Measurements from ENCODE around the gene TIGD3.
A peak's percentile ranks its signal among the peaks of the same experiment; 100 is the strongest.

DNA sequence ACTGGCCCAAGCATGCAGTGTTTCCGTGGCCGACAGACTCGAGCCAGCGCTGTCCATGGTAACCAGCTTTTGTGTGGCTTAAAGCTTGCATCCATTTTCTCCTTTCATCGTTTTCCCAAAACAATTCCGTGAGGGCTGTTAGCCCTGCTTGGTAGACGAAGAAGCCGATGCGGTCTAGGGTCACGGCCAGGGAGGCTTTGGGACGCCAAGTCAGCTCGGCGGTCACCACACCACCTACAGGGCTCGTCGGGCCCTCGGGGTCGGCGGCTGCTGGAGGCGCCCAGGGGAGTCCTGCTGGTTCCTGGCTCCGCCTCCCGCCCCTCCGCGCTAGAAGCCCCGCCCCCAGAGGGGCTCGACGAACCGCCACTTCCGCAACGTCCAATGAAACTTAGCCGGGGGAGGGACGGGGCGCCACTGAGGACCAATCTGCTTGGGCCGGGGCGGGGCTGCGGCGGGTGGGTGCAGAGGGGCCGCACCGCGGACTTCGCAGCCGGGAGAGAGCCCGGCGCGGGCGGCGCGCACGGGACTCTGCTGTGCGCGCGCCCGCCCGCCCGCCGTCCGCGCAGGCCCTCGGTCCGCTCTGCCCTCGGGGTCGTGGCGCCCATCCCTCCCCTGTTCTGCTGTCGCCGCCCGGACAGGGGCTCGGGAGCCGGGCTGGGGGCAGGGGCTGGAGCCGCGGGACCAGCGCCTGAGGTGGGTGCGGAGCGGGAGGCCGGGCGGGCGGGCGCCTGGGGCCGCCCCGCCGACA lies at the start of gene TIGD3:
- TF ChIP-seq, protein P1, sequence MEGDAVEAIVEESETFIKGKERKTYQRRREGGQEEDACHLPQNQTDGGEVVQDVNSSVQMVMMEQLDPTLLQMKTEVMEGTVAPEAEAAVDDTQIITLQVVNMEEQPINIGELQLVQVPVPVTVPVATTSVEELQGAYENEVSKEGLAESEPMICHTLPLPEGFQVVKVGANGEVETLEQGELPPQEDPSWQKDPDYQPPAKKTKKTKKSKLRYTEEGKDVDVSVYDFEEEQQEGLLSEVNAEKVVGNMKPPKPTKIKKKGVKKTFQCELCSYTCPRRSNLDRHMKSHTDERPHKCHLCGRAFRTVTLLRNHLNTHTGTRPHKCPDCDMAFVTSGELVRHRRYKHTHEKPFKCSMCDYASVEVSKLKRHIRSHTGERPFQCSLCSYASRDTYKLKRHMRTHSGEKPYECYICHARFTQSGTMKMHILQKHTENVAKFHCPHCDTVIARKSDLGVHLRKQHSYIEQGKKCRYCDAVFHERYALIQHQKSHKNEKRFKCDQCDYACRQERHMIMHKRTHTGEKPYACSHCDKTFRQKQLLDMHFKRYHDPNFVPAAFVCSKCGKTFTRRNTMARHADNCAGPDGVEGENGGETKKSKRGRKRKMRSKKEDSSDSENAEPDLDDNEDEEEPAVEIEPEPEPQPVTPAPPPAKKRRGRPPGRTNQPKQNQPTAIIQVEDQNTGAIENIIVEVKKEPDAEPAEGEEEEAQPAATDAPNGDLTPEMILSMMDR (IDR thresholded peaks at IDR 0.05; ENCODE audit: low read depth, low read length, missing input control): no peak
- TF ChIP-seq RAD21 (IDR thresholded peaks at IDR 0.05) (no peak), YY1 (IDR thresholded peaks at IDR 0.05) (peak; percentile 56), HNF4G (IDR thresholded peaks at IDR 0.05) (no peak), RXRA (IDR thresholded peaks at IDR 0.05) (no peak), TAF1 (conservative IDR thresholded peaks at IDR 0.05) (no peak), FOXA1 (IDR thresholded peaks at IDR 0.05) (no peak), EGR1 (IDR thresholded peaks at IDR 0.05; ENCODE audit: low read depth in 2 of 2) (no peak)
- TF ChIP-seq, protein P2, sequence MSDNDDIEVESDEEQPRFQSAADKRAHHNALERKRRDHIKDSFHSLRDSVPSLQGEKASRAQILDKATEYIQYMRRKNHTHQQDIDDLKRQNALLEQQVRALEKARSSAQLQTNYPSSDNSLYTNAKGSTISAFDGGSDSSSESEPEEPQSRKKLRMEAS (IDR thresholded peaks at IDR 0.05): no peak
- TF ChIP-seq, protein P3, sequence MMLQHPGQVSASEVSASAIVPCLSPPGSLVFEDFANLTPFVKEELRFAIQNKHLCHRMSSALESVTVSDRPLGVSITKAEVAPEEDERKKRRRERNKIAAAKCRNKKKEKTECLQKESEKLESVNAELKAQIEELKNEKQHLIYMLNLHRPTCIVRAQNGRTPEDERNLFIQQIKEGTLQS (IDR thresholded peaks at IDR 0.05): no peak

Data from liver (tissue), 3 donors.